H1 (cell line): Measurements from ENCODE around the gene STARD3NL.

ENCODE experiments used
- CBX5 ChIP-seq: fragments of 300-800, 300-1000 bp; sonication (generic); IDR thresholded peaks from 2 replicates; pipeline ENCODE4 v1.7.1; 2016; ENCODE audit warnings: antibody characterized with exemption, low read length, low read depth
- CHD2 ChIP-seq: IDR thresholded peaks from 2 replicates; pipeline ENCODE4 v1.6.1; 2012; ENCODE audit warnings: low read length, improper control_type of control experiment
- CTCF ChIP-seq, 3 experiments: IDR thresholded peaks; 1 replicate in 2 of 3; 2 replicates in 1 of 3; pipeline versions ENCODE4 v1.5.1 to v1.6.1; 2011; ENCODE audit warnings: low read length in 3 of 3, mild to moderate bottlenecking in 3 of 3, inconsistent platforms in 2 of 3, low read depth in 1 of 3, moderate library complexity in 1 of 3; ENCODE audit not compliant: insufficient read depth in 1 of 3; ENCODE audit errors: control extremely low read depth in 1 of 3
- EZH2 ChIP-seq: fragments of 200-600 bp; sonication (generic); IDR thresholded peaks from 2 replicates; pipeline ENCODE4 v1.7.1; 2012; ENCODE audit warnings: low read depth, mild to moderate bottlenecking, moderate library complexity, low read length, inconsistent platforms; ENCODE audit not compliant: severe bottlenecking
- HDAC6 ChIP-seq: IDR thresholded peaks from one replicate; pipeline ENCODE4 v1.7.1; 2012; ENCODE audit warnings: low read depth, mild to moderate bottlenecking, inconsistent platforms, low read length, moderate library complexity
- JUND ChIP-seq: IDR thresholded peaks from 2 replicates; pipeline ENCODE4 v1.6.1; 2011; ENCODE audit warnings: mild to moderate bottlenecking, improper control_type of control experiment, low read length
- POLR2A ChIP-seq, 2 experiments: IDR thresholded peaks; 1 replicate in 1 of 2; 2 replicates in 1 of 2; pipeline ENCODE4 v1.6.1; 2011; ENCODE audit warnings: low read depth in 2 of 2, low read length in 2 of 2, mild to moderate bottlenecking in 2 of 2; ENCODE audit errors: control extremely low read depth in 1 of 2
- POLR2AphosphoS5 ChIP-seq: IDR thresholded peaks from 2 replicates; pipeline ENCODE4 v1.6.1; 2011; ENCODE audit warnings: low read depth, low read length
- RFX5 ChIP-seq: IDR thresholded peaks from 2 replicates; pipeline ENCODE4 v1.6.1; 2011; ENCODE audit warnings: low read depth, low read length, improper control_type of control experiment, borderline replicate concordance
- SP1 ChIP-seq: IDR thresholded peaks from 2 replicates; pipeline ENCODE4 v1.6.1; 2011; ENCODE audit warnings: low read depth, low read length
- TAF1 ChIP-seq: IDR thresholded peaks from 2 replicates; pipeline ENCODE4 v1.6.1; 2011; ENCODE audit warnings: mild to moderate bottlenecking, low read depth, low read length
- YY1 ChIP-seq: IDR thresholded peaks from 2 replicates; pipeline ENCODE4 v1.6.1; 2011; ENCODE audit warnings: low read depth, mild to moderate bottlenecking, low read length
- TF ChIP-seq, protein P1 (sequence below): IDR thresholded peaks from 2 replicates; pipeline ENCODE4 v1.6.1; 2012; ENCODE audit warnings: inconsistent platforms

DNA sequence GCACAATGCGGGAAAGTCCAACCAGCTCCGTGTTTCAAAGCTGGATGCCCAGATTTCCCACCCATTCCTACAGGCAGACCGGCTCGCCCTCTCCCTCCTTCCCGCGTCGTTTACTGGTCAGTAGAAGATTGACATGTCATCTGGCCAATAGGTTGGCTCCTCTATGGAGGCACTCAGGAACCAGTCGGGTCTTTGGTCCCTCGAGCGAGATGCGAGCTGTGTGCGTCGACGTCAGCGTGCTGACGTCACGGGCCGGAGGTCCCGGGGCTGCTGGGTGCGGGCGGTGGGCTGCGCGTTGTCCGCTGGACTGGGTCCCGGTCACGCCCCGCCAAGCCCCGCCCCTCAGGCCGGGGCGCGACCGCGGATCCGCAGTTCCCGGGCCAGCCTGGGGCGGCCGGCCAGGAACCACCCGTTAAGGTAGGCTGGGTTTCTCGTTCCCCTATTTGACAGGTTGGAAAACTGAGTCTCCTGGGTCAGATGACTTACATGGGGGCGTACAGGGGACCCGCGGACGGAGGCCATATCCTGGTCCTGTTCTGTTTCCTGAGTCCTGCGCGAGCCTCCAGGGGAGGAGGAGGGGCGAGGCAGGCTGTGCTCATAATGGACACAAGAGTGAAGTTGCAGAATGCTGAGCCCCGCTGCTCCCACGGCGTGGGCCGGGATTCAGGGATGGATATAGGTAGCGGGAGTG is at the start of gene STARD3NL:
- TF ChIP-seq SP1 (peak; percentile 96), CTCF (IDR thresholded peaks at IDR 0.05; ENCODE audit: control extremely low read depth in 1 of 3, insufficient read depth in 1 of 3, low read depth in 1 of 3, low read length in 3 of 3) (no peak), TAF1 (0 out of 2 replicates have a peak, but pooled peaks have one; percentile 32), CHD2 (peak; percentile 89), YY1 (no peak), RFX5 (no peak), EZH2 (no peak), JUND (peak; percentile 44; the same call in 1 of the 2 replicates), POLR2AphosphoS5 (peak; percentile 78), HDAC6 (no peak), POLR2A (IDR thresholded peaks at IDR 0.05; ENCODE audit: control extremely low read depth in 1 of 2, low read depth in 2 of 2, low read length in 2 of 2) (peak; percentile 82 to 85; a peak in 2 of 3 replicates), CBX5 (no peak)
- TF ChIP-seq, protein P1, sequence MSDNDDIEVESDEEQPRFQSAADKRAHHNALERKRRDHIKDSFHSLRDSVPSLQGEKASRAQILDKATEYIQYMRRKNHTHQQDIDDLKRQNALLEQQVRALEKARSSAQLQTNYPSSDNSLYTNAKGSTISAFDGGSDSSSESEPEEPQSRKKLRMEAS, result peak; percentile 85
